Measurements from ENCODE around the gene TBC1D2.

DNA sequence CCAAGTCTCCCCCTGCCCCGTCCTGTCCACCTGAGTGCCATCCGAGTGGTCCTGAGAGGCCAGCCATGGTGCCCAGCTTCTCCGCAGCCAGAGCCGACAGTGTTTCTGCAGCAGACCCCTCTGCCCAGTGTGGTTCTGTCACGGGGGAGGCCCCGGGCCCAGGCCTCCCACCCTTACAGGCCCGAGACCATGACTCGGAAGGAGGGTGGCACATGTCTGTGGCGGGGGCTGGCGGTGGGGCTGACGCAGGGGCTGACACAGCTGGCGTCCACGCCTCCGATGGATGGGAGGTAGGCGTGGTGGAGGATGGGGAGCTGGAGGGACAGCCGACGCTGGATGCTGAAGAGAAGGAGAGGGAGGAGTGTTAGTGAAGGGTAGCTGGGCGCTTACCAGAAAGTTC lies 35.0 kb upstream of the TBC1D2 start:
- TF ChIP-seq, protein P1, sequence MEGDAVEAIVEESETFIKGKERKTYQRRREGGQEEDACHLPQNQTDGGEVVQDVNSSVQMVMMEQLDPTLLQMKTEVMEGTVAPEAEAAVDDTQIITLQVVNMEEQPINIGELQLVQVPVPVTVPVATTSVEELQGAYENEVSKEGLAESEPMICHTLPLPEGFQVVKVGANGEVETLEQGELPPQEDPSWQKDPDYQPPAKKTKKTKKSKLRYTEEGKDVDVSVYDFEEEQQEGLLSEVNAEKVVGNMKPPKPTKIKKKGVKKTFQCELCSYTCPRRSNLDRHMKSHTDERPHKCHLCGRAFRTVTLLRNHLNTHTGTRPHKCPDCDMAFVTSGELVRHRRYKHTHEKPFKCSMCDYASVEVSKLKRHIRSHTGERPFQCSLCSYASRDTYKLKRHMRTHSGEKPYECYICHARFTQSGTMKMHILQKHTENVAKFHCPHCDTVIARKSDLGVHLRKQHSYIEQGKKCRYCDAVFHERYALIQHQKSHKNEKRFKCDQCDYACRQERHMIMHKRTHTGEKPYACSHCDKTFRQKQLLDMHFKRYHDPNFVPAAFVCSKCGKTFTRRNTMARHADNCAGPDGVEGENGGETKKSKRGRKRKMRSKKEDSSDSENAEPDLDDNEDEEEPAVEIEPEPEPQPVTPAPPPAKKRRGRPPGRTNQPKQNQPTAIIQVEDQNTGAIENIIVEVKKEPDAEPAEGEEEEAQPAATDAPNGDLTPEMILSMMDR (conservative IDR thresholded peaks at IDR 0.05; ENCODE audit: low read depth, low read length), result no peak
- TF ChIP-seq POLR2A (IDR thresholded peaks at IDR 0.05; ENCODE audit: low read depth, low read length) (no peak), RCOR1 (IDR thresholded peaks at IDR 0.05; ENCODE audit: insufficient replicate concordance, low read length) (no peak), CHD1 (IDR thresholded peaks at IDR 0.05; ENCODE audit: low read depth, low read length) (no peak), MAZ (IDR thresholded peaks at IDR 0.05; ENCODE audit: borderline replicate concordance, low read depth, low read length) (no peak), MXI1 (IDR thresholded peaks at IDR 0.05; ENCODE audit: borderline replicate concordance, low read depth, low read length) (no peak), SMC3 (IDR thresholded peaks at IDR 0.05; ENCODE audit: low read depth, low read length) (no peak), RAD21 (IDR thresholded peaks at IDR 0.05; ENCODE audit: low read length) (no peak), CEBPB (IDR thresholded peaks at IDR 0.05; ENCODE audit: low read depth, low read length) (no peak), RFX5 (IDR thresholded peaks at IDR 0.05; ENCODE audit: low read depth, low read length) (no peak), FOS (IDR thresholded peaks at IDR 0.05; ENCODE audit: low read depth, low read length) (no peak)

Measured in IMR-90 (cell line).